ENCODE data around the gene BNIP5.

The BNIP5 gene

DNA sequence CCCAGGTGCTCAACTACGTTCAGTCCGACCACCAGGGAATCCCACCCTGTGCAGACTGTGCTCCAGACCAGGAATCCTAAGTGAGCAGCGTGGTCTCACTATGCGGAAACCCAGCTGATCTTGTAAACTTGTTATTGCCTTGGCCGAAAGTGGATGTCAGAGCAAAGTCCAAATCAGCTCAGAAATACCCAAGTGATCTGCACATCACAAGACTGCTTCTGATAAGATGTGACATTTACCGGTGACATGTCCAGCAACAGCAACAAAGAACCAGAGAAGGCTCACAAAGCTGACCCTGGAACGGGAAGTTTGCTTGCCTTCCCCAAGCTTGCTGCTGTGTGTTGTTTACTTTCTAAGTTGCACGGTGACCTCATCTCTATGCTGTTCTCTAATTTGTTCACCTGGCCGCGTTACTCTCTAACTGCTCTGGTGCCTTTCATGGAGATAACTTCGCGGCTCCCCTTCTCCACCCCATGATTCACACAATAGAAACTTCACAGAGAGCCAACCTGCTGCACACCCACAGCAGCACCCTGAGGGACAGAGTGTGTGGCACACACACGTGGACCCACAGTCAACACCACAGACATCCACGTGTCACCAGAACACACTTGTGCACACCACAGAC lies 1.7 kb downstream of the BNIP5 start:
- no peaks in the 10 kb centered on the region for H3K36me3 ChIP-seq (ENCODE audit: insufficient read depth, insufficient read length, low read length)
- TF ChIP-seq ZNF274 (IDR thresholded peaks at IDR 0.05; ENCODE audit: low read depth, low read length) (no peak), SUZ12 (IDR thresholded peaks at IDR 0.05; ENCODE audit: extremely low read depth, insufficient read depth, insufficient read length) (no peak), YY1 (IDR thresholded peaks at IDR 0.05; ENCODE audit: insufficient read depth, insufficient read length) (no peak)
- H3K4me3 ChIP-seq (ENCODE audit: insufficient read length, low read depth): no peak overlapping the region
- no peaks in the 10 kb centered on the region for H3K9me3 ChIP-seq (ENCODE audit: insufficient read depth, low read length)
- no peak overlapping the region for H3K9ac ChIP-seq (ENCODE audit: insufficient read length, low read depth)
- peaks cover 10% of the 10 kb centered on the region for H3K27me3 ChIP-seq (ENCODE audit: insufficient read depth, insufficient read length)
- H3K4me1 ChIP-seq (ENCODE audit: insufficient read depth, insufficient read length): peaks cover 13% of the 10 kb centered on the region
- no peak for DNase-seq (ENCODE audit: low read depth, low spot score)

DNA sequence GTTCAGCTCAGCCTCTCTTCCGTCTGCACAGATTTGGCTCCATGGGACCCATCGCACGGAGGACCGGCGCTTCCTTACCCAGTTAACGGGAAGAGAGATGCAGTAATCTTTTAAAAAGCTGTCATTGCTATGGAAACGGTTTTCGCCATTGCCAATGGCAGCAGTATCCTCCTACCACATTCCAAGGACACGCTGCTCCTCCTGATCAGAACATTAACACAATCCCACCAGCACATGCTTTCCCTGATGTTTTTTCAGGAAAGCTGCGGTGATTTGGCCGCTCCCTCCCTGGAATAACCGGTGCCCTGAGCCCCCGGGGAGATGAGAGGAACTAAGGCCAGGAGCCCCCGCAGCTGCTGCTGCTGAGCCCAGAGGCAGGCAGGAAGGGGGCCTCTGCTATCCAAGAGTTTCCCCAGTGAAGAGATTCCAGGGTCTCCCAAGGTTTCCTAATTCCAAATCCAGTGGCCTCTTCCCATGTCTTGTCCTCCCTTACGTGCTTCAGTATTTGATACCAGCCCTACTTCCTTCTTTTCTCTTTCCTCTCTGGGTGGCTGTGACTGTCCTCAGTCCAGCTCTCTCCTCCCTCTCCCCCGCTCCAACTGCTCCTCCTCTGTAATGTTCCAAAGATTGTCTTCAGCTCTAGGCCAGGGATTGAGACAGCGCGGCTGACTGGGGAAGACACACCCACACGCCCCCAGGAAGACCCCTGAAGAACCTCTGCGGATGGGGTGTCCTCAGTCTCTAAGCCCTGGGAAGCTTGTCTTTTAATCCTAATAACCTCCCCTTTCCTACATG lies 2.6 kb downstream of the BNIP5 start:
- Histone ChIP-seq H3K4me1 (ENCODE audit: insufficient read depth, insufficient read length) (peaks cover 15% of the 10 kb centered on the region), H3K4me3 (ENCODE audit: insufficient read length, low read depth) (no peak overlapping the region), H3K36me3 (ENCODE audit: insufficient read depth, insufficient read length, low read length) (no peaks in the 10 kb centered on the region), H3K9me3 (ENCODE audit: insufficient read depth, low read length) (no peaks in the 10 kb centered on the region), H3K9ac (ENCODE audit: insufficient read length, low read depth) (no peak overlapping the region), H3K27me3 (ENCODE audit: insufficient read depth, insufficient read length) (peaks cover 2% of the 10 kb centered on the region)
- TF ChIP-seq ZNF274 (IDR thresholded peaks at IDR 0.05; ENCODE audit: low read depth, low read length): no peak
- no peak for TF ChIP-seq YY1 (IDR thresholded peaks at IDR 0.05; ENCODE audit: insufficient read depth, insufficient read length)
- no peak for TF ChIP-seq SUZ12 (IDR thresholded peaks at IDR 0.05; ENCODE audit: extremely low read depth, insufficient read depth, insufficient read length)
- no peak for DNase-seq (ENCODE audit: low read depth, low spot score)

DNA sequence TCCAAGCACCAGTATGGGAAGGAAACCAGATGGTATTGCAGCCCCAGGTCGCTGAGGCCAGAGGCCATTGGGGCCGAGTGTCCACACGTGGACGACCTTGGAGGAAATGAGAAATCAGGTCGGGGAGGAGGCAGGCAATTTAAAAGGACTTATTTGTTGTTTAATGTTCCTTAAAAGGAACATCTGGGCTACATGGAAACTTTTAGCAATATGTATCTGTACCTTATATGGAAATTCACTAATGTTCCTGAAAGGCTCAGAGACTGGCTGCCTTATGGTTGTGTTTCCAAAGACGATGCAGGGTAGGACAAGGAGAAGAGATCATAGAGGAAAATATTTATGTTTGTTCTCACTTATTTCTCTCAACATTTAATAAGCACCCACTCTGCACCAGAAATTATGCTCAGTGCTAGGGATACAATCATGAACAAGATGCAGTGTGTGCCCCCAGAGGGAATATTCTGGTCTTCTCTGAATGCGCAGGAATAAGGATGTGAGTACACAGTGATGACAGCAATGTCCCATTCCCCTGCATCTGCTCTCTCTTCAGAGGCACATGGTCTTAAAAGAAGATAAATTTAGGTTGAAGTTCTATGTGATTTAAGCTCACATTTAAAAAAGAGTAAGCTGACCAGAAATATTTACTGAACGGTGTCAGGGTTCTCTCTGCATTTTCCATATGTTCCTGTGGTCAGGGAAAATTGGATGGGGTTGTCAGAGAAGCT lies 3.4 kb downstream of the BNIP5 start:
- Histone ChIP-seq H3K4me3 (ENCODE audit: insufficient read length, low read depth) (no peak overlapping the region), H3K4me1 (ENCODE audit: insufficient read depth, insufficient read length) (peaks cover 15% of the 10 kb centered on the region), H3K9ac (ENCODE audit: insufficient read length, low read depth) (no peak overlapping the region), H3K9me3 (ENCODE audit: insufficient read depth, low read length) (no peaks in the 10 kb centered on the region), H3K27me3 (ENCODE audit: insufficient read depth, insufficient read length) (no peaks in the 10 kb centered on the region), H3K36me3 (ENCODE audit: insufficient read depth, insufficient read length, low read length) (no peaks in the 10 kb centered on the region)
- no peak for DNase-seq (ENCODE audit: low read depth, low spot score)
- TF ChIP-seq ZNF274 (IDR thresholded peaks at IDR 0.05; ENCODE audit: low read depth, low read length): no peak

DNA sequence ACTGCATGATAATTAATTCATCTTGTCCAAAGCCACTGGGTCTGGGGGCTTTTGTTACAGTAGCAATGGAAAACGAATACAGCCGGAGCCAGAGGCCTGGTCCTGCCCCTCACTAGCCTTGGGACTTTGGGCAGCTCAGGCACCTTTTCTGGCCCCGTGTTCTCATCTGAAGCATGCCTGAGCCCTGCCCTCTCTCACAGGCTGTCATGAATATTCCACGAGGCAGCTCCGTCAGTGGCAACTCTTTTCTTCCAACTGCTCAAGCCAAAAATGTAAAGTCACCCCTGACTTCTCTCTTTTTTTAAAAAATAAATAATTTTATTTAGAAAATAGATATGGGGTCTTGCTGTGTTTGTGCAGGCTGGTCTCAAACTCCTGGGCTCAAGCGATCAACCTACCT lies 5.3 kb downstream of the BNIP5 start:
- no peaks in the 10 kb centered on the region for H3K36me3 ChIP-seq (ENCODE audit: insufficient read depth, insufficient read length, low read length)
- DNase-seq (ENCODE audit: low read depth, low spot score): no peak
- no peak overlapping the region for H3K4me3 ChIP-seq (ENCODE audit: insufficient read length, low read depth)
- peaks cover 18% of the 10 kb centered on the region for H3K4me1 ChIP-seq (ENCODE audit: insufficient read depth, insufficient read length)
- no peak overlapping the region for H3K9ac ChIP-seq (ENCODE audit: insufficient read length, low read depth)
- TF ChIP-seq SUZ12 (IDR thresholded peaks at IDR 0.05; ENCODE audit: extremely low read depth, insufficient read depth, insufficient read length) (no peak), ZNF274 (IDR thresholded peaks at IDR 0.05; ENCODE audit: low read depth, low read length) (no peak), YY1 (IDR thresholded peaks at IDR 0.05; ENCODE audit: insufficient read depth, insufficient read length) (no peak)
- H3K27me3 ChIP-seq (ENCODE audit: insufficient read depth, insufficient read length): no peaks in the 10 kb centered on the region
- no peaks in the 10 kb centered on the region for H3K9me3 ChIP-seq (ENCODE audit: insufficient read depth, low read length)

DNA sequence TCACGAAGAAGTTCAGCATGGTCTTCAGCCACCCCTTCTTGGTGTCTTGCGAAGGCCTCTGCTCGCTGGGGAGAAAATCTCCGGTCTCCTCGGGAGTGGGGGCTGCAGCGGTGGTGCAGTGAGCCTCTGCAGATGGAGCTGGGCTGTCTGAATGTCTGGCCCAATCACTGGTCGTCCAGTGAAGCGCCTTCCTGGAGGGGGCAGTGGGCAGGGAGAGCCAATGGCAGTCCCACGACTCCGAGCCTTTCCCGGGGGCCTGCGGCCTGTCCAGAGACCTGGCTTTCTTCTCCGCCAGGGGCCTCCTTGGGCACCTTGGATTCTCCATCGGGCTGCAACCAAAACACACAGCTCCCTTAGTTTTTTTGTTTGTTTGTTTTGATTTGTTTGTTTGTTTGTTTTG lies 6.3 kb downstream of the BNIP5 start:
- no peak for TF ChIP-seq ZNF274 (IDR thresholded peaks at IDR 0.05; ENCODE audit: low read depth, low read length)
- no peak for TF ChIP-seq YY1 (IDR thresholded peaks at IDR 0.05; ENCODE audit: insufficient read depth, insufficient read length)
- no peak for TF ChIP-seq SUZ12 (IDR thresholded peaks at IDR 0.05; ENCODE audit: extremely low read depth, insufficient read depth, insufficient read length)
- H3K4me3 ChIP-seq (ENCODE audit: insufficient read length, low read depth): no peak overlapping the region
- H3K9ac ChIP-seq (ENCODE audit: insufficient read length, low read depth): no peak overlapping the region
- H3K9me3 ChIP-seq (ENCODE audit: insufficient read depth, low read length): no peaks in the 10 kb centered on the region
- H3K36me3 ChIP-seq (ENCODE audit: insufficient read depth, insufficient read length, low read length): no peaks in the 10 kb centered on the region
- DNase-seq (ENCODE audit: low read depth, low spot score): no peak
- no peaks in the 10 kb centered on the region for H3K27me3 ChIP-seq (ENCODE audit: insufficient read depth, insufficient read length)
- H3K4me1 ChIP-seq (ENCODE audit: insufficient read depth, insufficient read length): peaks cover 18% of the 10 kb centered on the region

DNA sequence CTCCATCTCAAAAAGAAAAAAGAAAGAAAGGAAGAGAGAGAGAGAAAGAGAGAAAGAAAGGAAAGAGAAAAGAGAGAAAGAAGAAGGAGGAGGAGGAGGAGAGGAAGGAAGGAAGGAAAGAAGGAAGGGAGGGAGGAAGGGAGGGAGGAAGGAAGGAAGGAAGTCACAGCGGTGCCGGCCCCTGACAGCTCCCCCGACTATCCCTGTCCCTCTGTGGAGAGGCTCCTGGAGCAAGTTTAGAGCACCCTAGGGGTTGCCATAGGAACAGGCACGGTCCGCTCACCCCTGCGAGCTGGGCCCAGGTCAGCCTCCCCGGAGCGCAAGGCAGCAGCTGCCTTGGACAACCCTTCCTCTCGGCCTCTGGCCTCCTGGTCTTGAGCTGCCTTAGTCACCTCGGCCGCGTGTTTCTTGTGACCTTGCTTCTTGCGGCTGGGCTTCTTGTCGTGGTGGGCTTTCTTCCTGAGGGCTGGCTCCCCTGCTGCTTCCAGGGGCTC lies 6.8 kb downstream of the BNIP5 start:
- DNase-seq (ENCODE audit: low read depth, low spot score): no peak
- TF ChIP-seq YY1 (IDR thresholded peaks at IDR 0.05; ENCODE audit: insufficient read depth, insufficient read length) (no peak), ZNF274 (IDR thresholded peaks at IDR 0.05; ENCODE audit: low read depth, low read length) (no peak), SUZ12 (IDR thresholded peaks at IDR 0.05; ENCODE audit: extremely low read depth, insufficient read depth, insufficient read length) (no peak)
- no peak overlapping the region for H3K9ac ChIP-seq (ENCODE audit: insufficient read length, low read depth)
- no peak overlapping the region for H3K4me3 ChIP-seq (ENCODE audit: insufficient read length, low read depth)
- H3K9me3 ChIP-seq (ENCODE audit: insufficient read depth, low read length): no peaks in the 10 kb centered on the region
- no peaks in the 10 kb centered on the region for H3K36me3 ChIP-seq (ENCODE audit: insufficient read depth, insufficient read length, low read length)
- peaks cover 13% of the 10 kb centered on the region for H3K4me1 ChIP-seq (ENCODE audit: insufficient read depth, insufficient read length)
- H3K27me3 ChIP-seq (ENCODE audit: insufficient read depth, insufficient read length): no peaks in the 10 kb centered on the region

DNA sequence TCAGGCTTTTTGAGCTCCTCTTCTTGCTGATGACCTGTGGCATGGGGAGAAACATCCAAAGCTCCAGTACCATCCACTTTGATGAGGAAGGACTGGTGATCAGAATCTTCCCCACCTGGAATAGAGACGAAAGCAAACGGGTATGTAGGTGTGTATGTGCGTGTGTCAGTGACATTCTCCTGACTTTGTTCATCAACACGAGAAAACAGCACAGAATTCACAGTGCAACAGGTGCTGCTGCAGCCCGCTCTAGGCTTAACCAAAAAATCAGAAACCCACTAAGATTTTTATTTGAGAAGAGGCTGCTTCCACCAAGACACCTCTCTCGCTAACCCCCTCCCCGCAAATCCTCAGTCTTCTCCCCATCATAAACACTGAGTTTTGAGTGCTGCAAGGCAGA lies 8.1 kb downstream of the BNIP5 start:
- Histone ChIP-seq H3K36me3 (ENCODE audit: insufficient read depth, insufficient read length, low read length) (no peaks in the 10 kb centered on the region), H3K4me3 (ENCODE audit: insufficient read length, low read depth) (no peak overlapping the region), H3K4me1 (ENCODE audit: insufficient read depth, insufficient read length) (peaks cover 8% of the 10 kb centered on the region), H3K9me3 (ENCODE audit: insufficient read depth, low read length) (no peaks in the 10 kb centered on the region), H3K9ac (ENCODE audit: insufficient read length, low read depth) (no peak overlapping the region), H3K27me3 (ENCODE audit: insufficient read depth, insufficient read length) (no peaks in the 10 kb centered on the region)
- TF ChIP-seq SUZ12 (IDR thresholded peaks at IDR 0.05; ENCODE audit: extremely low read depth, insufficient read depth, insufficient read length) (no peak), ZNF274 (IDR thresholded peaks at IDR 0.05; ENCODE audit: low read depth, low read length) (no peak), YY1 (IDR thresholded peaks at IDR 0.05; ENCODE audit: insufficient read depth, insufficient read length) (no peak)
- DNase-seq (ENCODE audit: low read depth, low spot score): no peak
